ENCODE results near the gene FLNC. TPM values are rescaled to one million over a fixed set of nuclear protein-coding genes. Genes with fewer than 3 reads are reported as not detected.

The FLNC gene
- total RNA-seq, 5 donors from 2014 or later (not counting 1 experiment from before 2014, with no cell fraction given) = 0.05 to 0.93 (median 0.38) TPM

- H3K4me3 Mint-ChIP-seq = no peak overlapping the region
- DNase-seq (no peak), ATAC-seq (replicated peaks in 1 of 4) (no peak)
- no peaks in the 10 kb centered on the region for H3K9me3 Mint-ChIP-seq
- Histone ChIP-seq H3K4me3 (ENCODE audit: control insufficient read depth in 1 of 2, extremely low read depth in 1 of 2, low read length in 1 of 2) (no peak overlapping the region), H3K4me1 (ENCODE audit: control insufficient read depth in 1 of 2, extremely low read depth in 1 of 2, insufficient read depth in 2 of 2, low read length in 2 of 2) (peaks cover 2 to 29% of the 10 kb centered on the region in 2 experiments), H3K9me3 (no peaks in the 10 kb centered on the region), H3K27me3 (replicated peaks in 1 of 2; ENCODE audit: control insufficient read depth in 2 of 2, extremely low read depth in 1 of 2, insufficient read depth in 2 of 2, low read length in 1 of 2) (peaks cover 0 to 42% of the 10 kb centered on the region in 2 experiments), H3K27ac (ENCODE audit: low read length) (no peak overlapping the region), H3K36me3 (ENCODE audit: control insufficient read depth in 2 of 2, extremely low read depth in 1 of 2, insufficient read depth in 1 of 2, low read length in 1 of 2) (no peaks in the 10 kb centered on the region)
- no peaks in the 10 kb centered on the region for H3K36me3 Mint-ChIP-seq
- H3K4me1 Mint-ChIP-seq = peaks cover 12 to 18% (median 15%) of the 10 kb centered on the region in 3 donors
- H3K27me3 Mint-ChIP-seq = peaks cover 13 to 21% of the 10 kb centered on the region in 2 donors
- ChIA-PET CTCF (no interaction called here), POLR2A (interaction anchor here in 1 of 2 donors (0.6 kb wide), 1 partner anchor 48 kb away, joined by 3 read pairs; no protein-coding TSS in a partner anchor)
- H3K27ac Mint-ChIP-seq = no peak overlapping the region
- WGBS (ENCODE audit: insufficient coverage) = no CpG with 5 or more reads among the region's 4 CpGs
Observed at GRCh38 chr7:128833946-128834325, 3.7 kb downstream of the FLNC start.

GRCh38 chr7:128835231-128835751 is 5.1 kb downstream of the FLNC start:
- H3K27ac Mint-ChIP-seq = no peak overlapping the region
- peaks cover 5 to 12% (median 9%) of the 10 kb centered on the region in 3 donors for H3K4me1 Mint-ChIP-seq
- Histone ChIP-seq H3K27me3 (replicated peaks in 1 of 2; ENCODE audit: control insufficient read depth in 2 of 2, extremely low read depth in 1 of 2, insufficient read depth in 2 of 2, low read length in 1 of 2) (peaks cover 0 to 32% of the 10 kb centered on the region in 2 experiments), H3K27ac (ENCODE audit: low read length) (no peak overlapping the region), H3K4me1 (ENCODE audit: control insufficient read depth in 1 of 2, extremely low read depth in 1 of 2, insufficient read depth in 2 of 2, low read length in 2 of 2) (peaks cover 2 to 20% of the 10 kb centered on the region in 2 experiments), H3K9me3 (no peaks in the 10 kb centered on the region), H3K4me3 (ENCODE audit: control insufficient read depth in 1 of 2, extremely low read depth in 1 of 2, low read length in 1 of 2) (no peak overlapping the region), H3K36me3 (ENCODE audit: control insufficient read depth in 2 of 2, extremely low read depth in 1 of 2, insufficient read depth in 1 of 2, low read length in 1 of 2) (no peaks in the 10 kb centered on the region)
- CTCF ChIA-PET = interaction anchor here (0.6 to 0.8 kb wide), 2 partner anchors 12 to 1401 kb away, joined by 3 read pairs; no protein-coding TSS in a partner anchor
- peaks cover 5 to 12% of the 10 kb centered on the region in 2 donors for H3K27me3 Mint-ChIP-seq
- ATAC-seq (replicated peaks in 1 of 4) (no peak), DNase-seq (no peak)
- no peaks in the 10 kb centered on the region for H3K9me3 Mint-ChIP-seq
- H3K4me3 Mint-ChIP-seq = no peak overlapping the region
- POLR2A ChIA-PET = no interaction called here
- WGBS (ENCODE audit: insufficient coverage) = 91% methylated on average over 12 of the region's 16 CpGs
- H3K36me3 Mint-ChIP-seq = no peaks in the 10 kb centered on the region

DNA sequence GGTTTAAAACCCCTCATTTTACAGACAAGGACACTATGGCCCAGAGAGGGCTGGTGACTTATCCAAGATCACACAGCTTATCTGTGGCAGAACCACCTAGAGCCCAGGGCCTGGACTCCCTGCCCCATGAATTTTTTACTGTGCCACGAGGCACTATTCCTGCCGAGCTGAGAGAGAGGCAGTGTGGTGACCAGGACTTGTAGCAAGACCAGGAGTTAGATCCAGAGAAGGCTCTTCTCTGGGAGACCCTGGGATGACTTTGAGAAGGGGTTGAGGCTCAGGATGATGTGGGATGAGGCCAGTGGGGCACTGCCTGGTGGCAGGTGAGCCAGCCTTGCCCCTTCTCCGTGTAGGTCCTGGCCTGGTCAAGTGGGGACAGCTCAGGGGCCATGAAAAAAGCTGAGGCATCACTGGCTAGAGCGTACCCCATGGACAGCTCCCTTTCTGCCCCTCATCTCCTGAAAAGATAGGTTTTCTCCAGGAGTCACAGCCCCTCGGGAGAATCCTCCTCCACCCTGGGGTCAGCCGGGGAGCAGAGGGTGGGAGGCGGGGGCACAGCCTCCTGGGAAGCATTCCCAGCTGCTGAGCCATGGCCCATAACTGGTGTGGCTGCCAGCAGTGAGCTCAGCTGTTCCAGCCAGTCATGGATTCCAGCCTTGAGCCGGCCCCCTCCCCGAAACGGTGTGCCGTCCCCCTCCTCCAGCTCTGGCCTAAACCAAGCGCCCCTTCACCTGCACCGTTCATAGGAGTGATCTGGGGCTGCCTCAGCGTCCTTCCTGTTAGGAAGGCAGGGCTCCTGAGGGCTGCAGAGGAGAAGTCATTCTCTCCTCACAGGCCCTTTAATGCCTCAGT is 5.8 kb downstream of the FLNC start:
- H3K27me3 ChIP-seq (replicated peaks in 1 of 2; ENCODE audit: control insufficient read depth in 2 of 2, extremely low read depth in 1 of 2, insufficient read depth in 2 of 2, low read length in 1 of 2) = peaks cover 0 to 27% of the 10 kb centered on the region in 2 experiments
- H3K9me3 Mint-ChIP-seq = no peaks in the 10 kb centered on the region
- ChIA-PET CTCF (no interaction called here), POLR2A (no interaction called here)
- no peak for DNase-seq
- no peak overlapping the region for H3K27ac ChIP-seq (ENCODE audit: low read length)
- no peak overlapping the region for H3K4me3 Mint-ChIP-seq
- H3K4me1 Mint-ChIP-seq = peaks cover 0 to 7% (median 3%) of the 10 kb centered on the region in 3 donors
- H3K4me1 ChIP-seq (ENCODE audit: control insufficient read depth in 1 of 2, extremely low read depth in 1 of 2, insufficient read depth in 2 of 2, low read length in 2 of 2) = peaks cover 0 to 13% of the 10 kb centered on the region in 2 experiments
- H3K36me3 Mint-ChIP-seq = no peaks in the 10 kb centered on the region
- H3K36me3 ChIP-seq (ENCODE audit: control insufficient read depth in 2 of 2, extremely low read depth in 1 of 2, insufficient read depth in 1 of 2, low read length in 1 of 2) = no peaks in the 10 kb centered on the region
- 76% methylated on average over 11 of the region's 14 CpGs for WGBS (ENCODE audit: insufficient coverage)
- H3K27me3 Mint-ChIP-seq = peaks cover 0 to 7% of the 10 kb centered on the region in 2 donors
- H3K27ac Mint-ChIP-seq = no peak overlapping the region
- H3K4me3 ChIP-seq (ENCODE audit: control insufficient read depth in 1 of 2, extremely low read depth in 1 of 2, low read length in 1 of 2) = no peak overlapping the region
- H3K9me3 ChIP-seq = no peaks in the 10 kb centered on the region
- no peak for ATAC-seq (replicated peaks in 1 of 4)

DNA sequence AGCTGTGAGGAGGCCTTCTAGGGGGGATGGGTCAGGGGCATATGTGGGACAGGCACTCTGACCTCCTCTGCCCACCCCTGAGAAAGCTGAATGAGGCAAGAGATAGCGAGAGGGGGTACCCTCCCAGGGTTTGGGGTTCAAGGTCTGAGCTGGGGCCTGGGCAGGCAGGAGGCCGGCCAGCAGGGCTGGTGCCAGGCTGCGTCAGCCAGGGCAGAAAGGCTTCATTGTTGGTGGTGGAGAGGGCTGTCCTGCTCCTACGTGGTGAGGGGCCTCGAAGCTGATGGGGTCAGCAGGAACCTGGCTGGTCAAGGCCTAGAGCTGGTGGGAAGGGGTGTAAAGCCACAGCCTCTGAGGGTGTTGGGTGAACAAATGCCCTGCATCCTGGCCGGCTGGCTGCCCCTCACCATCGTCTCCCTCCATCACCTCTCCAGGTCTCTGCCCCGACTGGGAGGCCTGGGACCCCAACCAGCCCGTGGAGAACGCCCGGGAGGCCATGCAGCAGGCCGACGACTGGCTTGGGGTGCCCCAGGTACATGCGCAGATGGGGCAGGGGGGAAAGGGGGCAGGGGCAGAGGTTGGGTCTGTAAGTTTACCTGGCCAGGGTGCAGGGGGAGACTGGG is 6.6 kb downstream of the FLNC start:
- Mint-ChIP-seq H3K27me3 (no peaks in the 10 kb centered on the region), H3K4me3 (no peak overlapping the region), H3K36me3 (no peaks in the 10 kb centered on the region), H3K9me3 (no peaks in the 10 kb centered on the region), H3K27ac (no peak overlapping the region), H3K4me1 (peaks cover 0 to under 1% (median 0%) of the 10 kb centered on the region in 3 donors)
- H3K4me3 ChIP-seq (ENCODE audit: control insufficient read depth in 1 of 2, extremely low read depth in 1 of 2, low read length in 1 of 2) = no peak overlapping the region
- WGBS (ENCODE audit: insufficient coverage) = 93% methylated on average over 3 of the region's 14 CpGs
- peaks cover 0 to 24% of the 10 kb centered on the region in 2 experiments for H3K27me3 ChIP-seq (replicated peaks in 1 of 2; ENCODE audit: control insufficient read depth in 2 of 2, extremely low read depth in 1 of 2, insufficient read depth in 2 of 2, low read length in 1 of 2)
- DNase-seq = no peak
- no peaks in the 10 kb centered on the region for H3K36me3 ChIP-seq (ENCODE audit: control insufficient read depth in 2 of 2, extremely low read depth in 1 of 2, insufficient read depth in 1 of 2, low read length in 1 of 2)
- ChIA-PET CTCF (no interaction called here), POLR2A (interaction anchor here in 1 of 2 donors (0.5 kb wide), 1 partner anchor 56 kb away, joined by 7 read pairs; no protein-coding TSS in a partner anchor)
- peaks cover 0 to 6% of the 10 kb centered on the region in 2 experiments for H3K4me1 ChIP-seq (ENCODE audit: control insufficient read depth in 1 of 2, extremely low read depth in 1 of 2, insufficient read depth in 2 of 2, low read length in 2 of 2)
- no peak for ATAC-seq (replicated peaks in 1 of 4)
- H3K27ac ChIP-seq (ENCODE audit: low read length) = no peak overlapping the region
- H3K9me3 ChIP-seq = no peaks in the 10 kb centered on the region

- H3K4me1 Mint-ChIP-seq = peaks cover 0 to 1% (median 0%) of the 10 kb centered on the region in 3 donors
- peaks cover 0 to 17% of the 10 kb centered on the region in 2 experiments for H3K27me3 ChIP-seq (replicated peaks in 1 of 2; ENCODE audit: control insufficient read depth in 2 of 2, extremely low read depth in 1 of 2, insufficient read depth in 2 of 2, low read length in 1 of 2)
- CTCF ChIA-PET = no interaction called here
- H3K27ac Mint-ChIP-seq = no peak overlapping the region
- 89% methylated on average over 13 of the region's 16 CpGs for WGBS (ENCODE audit: insufficient coverage)
- H3K9me3 Mint-ChIP-seq = no peaks in the 10 kb centered on the region
- H3K27me3 Mint-ChIP-seq = no peaks in the 10 kb centered on the region
- H3K27ac ChIP-seq (ENCODE audit: low read length) = no peak overlapping the region
- H3K4me3 Mint-ChIP-seq = no peak overlapping the region
- no peak overlapping the region for H3K4me3 ChIP-seq (ENCODE audit: control insufficient read depth in 1 of 2, extremely low read depth in 1 of 2, low read length in 1 of 2)
- H3K36me3 ChIP-seq (ENCODE audit: control insufficient read depth in 2 of 2, extremely low read depth in 1 of 2, insufficient read depth in 1 of 2, low read length in 1 of 2) = no peaks in the 10 kb centered on the region
- H3K4me1 ChIP-seq (ENCODE audit: control insufficient read depth in 1 of 2, extremely low read depth in 1 of 2, insufficient read depth in 2 of 2, low read length in 2 of 2) = peaks cover 0 to 6% of the 10 kb centered on the region in 2 experiments
- DNase-seq (no peak), ATAC-seq (replicated peaks in 1 of 4) (no peak)
- no peaks in the 10 kb centered on the region for H3K9me3 ChIP-seq
- POLR2A ChIA-PET = interaction anchor here in 1 of 2 donors (0.5 kb wide), 1 partner anchor 55 kb away, joined by 7 read pairs; no protein-coding TSS in a partner anchor
- H3K36me3 Mint-ChIP-seq = no peaks in the 10 kb centered on the region
Observed at GRCh38 chr7:128837521-128837921, 7.3 kb downstream of the FLNC start.

- no peaks in the 10 kb centered on the region for H3K27me3 Mint-ChIP-seq
- peaks cover 0 to 1% (median 0%) of the 10 kb centered on the region in 3 donors for H3K4me1 Mint-ChIP-seq
- no peak for ATAC-seq (replicated peaks in 1 of 4)
- CTCF ChIA-PET = no interaction called here
- H3K27ac Mint-ChIP-seq = no peak overlapping the region
- no peak overlapping the region for H3K4me3 ChIP-seq (ENCODE audit: control insufficient read depth in 1 of 2, extremely low read depth in 1 of 2, low read length in 1 of 2)
- no peak overlapping the region for H3K27ac ChIP-seq (ENCODE audit: low read length)
- no peaks in the 10 kb centered on the region for H3K9me3 Mint-ChIP-seq
- H3K27me3 ChIP-seq (replicated peaks in 1 of 2; ENCODE audit: control insufficient read depth in 2 of 2, extremely low read depth in 1 of 2, insufficient read depth in 2 of 2, low read length in 1 of 2) = peaks cover 0 to 12% of the 10 kb centered on the region in 2 experiments
- no peaks in the 10 kb centered on the region for H3K36me3 ChIP-seq (ENCODE audit: control insufficient read depth in 2 of 2, extremely low read depth in 1 of 2, insufficient read depth in 1 of 2, low read length in 1 of 2)
- H3K4me1 ChIP-seq (ENCODE audit: control insufficient read depth in 1 of 2, extremely low read depth in 1 of 2, insufficient read depth in 2 of 2, low read length in 2 of 2) = peaks cover 0 to 6% of the 10 kb centered on the region in 2 experiments
- POLR2A ChIA-PET = no interaction called here
- H3K4me3 Mint-ChIP-seq = no peak overlapping the region
- DNase-seq = no peak
- H3K36me3 Mint-ChIP-seq = no peaks in the 10 kb centered on the region
- 86% methylated on average over 19 of the region's 22 CpGs for WGBS (ENCODE audit: insufficient coverage)
- no peaks in the 10 kb centered on the region for H3K9me3 ChIP-seq
Observed at GRCh38 chr7:128838109-128838779, 8.0 kb downstream of the FLNC start.

All from T-cell (primary cell).